Smooth muscle cell (in vitro differentiated cells): Measurements from ENCODE around the gene HSF4. TPM values are rescaled to one million over a fixed set of nuclear protein-coding genes. Genes with fewer than 3 reads are reported as not detected.

Experiments used
- DNase-seq: peaks from one replicate; lab custom pipeline; 2025; ENCODE audit not compliant: unreplicated experiment; lab: John Stamatoyannopoulos, UW
- H2AFZ ChIP-seq: fragments of 200-600 bp; sonication (generic); 2 replicates; pipeline ENCODE4 v1.6.0; 2016; ENCODE audit warnings: antibody characterized with exemption, low read depth, mild to moderate bottlenecking
- H3F3A ChIP-seq: fragments of 200-600 bp; sonication (generic); 2 replicates; pipeline ENCODE4 v1.6.0; 2017; ENCODE audit warnings: antibody characterized with exemption, low read depth
- H3K27ac ChIP-seq: fragments of 200-600 bp; sonication (generic); 2 replicates; pipeline ENCODE4 v1.5.1; 2016; ENCODE audit warnings: low read depth, mild to moderate bottlenecking
- H3K27me3 ChIP-seq: fragments of 200-600 bp; sonication (generic); 2 replicates; pipeline ENCODE4 v1.6.1; 2016; ENCODE audit warnings: low read depth, mild to moderate bottlenecking
- H3K36me3 ChIP-seq: fragments of 200-600 bp; sonication (generic); 2 replicates; pipeline ENCODE4 v1.5.1; 2016; ENCODE audit warnings: low read depth
- H3K4me1 ChIP-seq: fragments of 200-600 bp; sonication (generic); 2 replicates; pipeline ENCODE4 v1.5.1; 2016; ENCODE audit warnings: low read depth
- H3K4me2 ChIP-seq: fragments of 200-600 bp; sonication (generic); 2 replicates; pipeline ENCODE4 v1.6.0; 2016; ENCODE audit warnings: mild to moderate bottlenecking
- H3K4me3 ChIP-seq: fragments of 200-600 bp; sonication (generic); 2 replicates; pipeline ENCODE4 v1.5.1; 2016; ENCODE audit warnings: mild to moderate bottlenecking
- H3K79me2 ChIP-seq: fragments of 200-600 bp; sonication (generic); 2 replicates; pipeline ENCODE4 v1.6.0; 2016; ENCODE audit warnings: low read depth, mild to moderate bottlenecking
- H3K9ac ChIP-seq: fragments of 200-600 bp; sonication (generic); 2 replicates; pipeline ENCODE4 v1.6.0; 2016; ENCODE audit warnings: low read depth
- H3K9me3 ChIP-seq: fragments of 200-600 bp; sonication (generic); replicated peaks from 2 replicates; pipeline ENCODE4 v1.5.1; 2016; ENCODE audit warnings: low read depth
- H4K20me1 ChIP-seq: fragments of 200-600 bp; sonication (generic); 2 replicates; pipeline ENCODE4 v1.6.0; 2016; ENCODE audit warnings: low read depth
- CTCF ChIP-seq: fragments of 200-600 bp; sonication (generic); IDR thresholded peaks from 2 replicates; pipeline ENCODE4 v1.5.1; 2017; ENCODE audit warnings: borderline replicate concordance, mild to moderate bottlenecking, antibody characterized with exemption; ENCODE audit not compliant: insufficient read depth, poor library complexity, severe bottlenecking
- WGBS: methylation state at CpG from one replicate; pipeline ENCODE4 v1.1.7; 2016; ENCODE audit warnings: low lambda C conversion rate; 5-methylcytosine and 5-hydroxymethylcytosine counted together
- polyA plus RNA-seq: library from polyadenylated mRNA; unstranded; fragments of >200 nt; fragmentation: Nextera tagmentation; extraction: Ambion mirVana; gene quantifications from 2 replicates; pipeline ENCODE4 v1.2.1, GENCODE V29; 2016
- total RNA-seq: library from RNA; depleted of rRNA; stranded (reverse); fragments of >200 nt; gene quantifications from 2 replicates; pipeline ENCODE4 v1.2.3, GENCODE V29; 2014

Gene HSF4
- total and polyA plus RNA-seq, 2 experiments from 2014 or later = 2.9 to 6.1 TPM

GRCh38 chr16:67199808-67200198 is 35.3 kb downstream of the HSF4 start:
- Histone ChIP-seq H3K9me3 (no peaks in the 10 kb centered on the region), H3K27ac (no peak overlapping the region), H3K36me3 (no peaks in the 10 kb centered on the region), H3K79me2 (no peaks in the 10 kb centered on the region), H2AFZ (no peak overlapping the region), H3K27me3 (no peaks in the 10 kb centered on the region), H3K9ac (no peak overlapping the region), H3F3A (peaks cover 7% of the 10 kb centered on the region), H4K20me1 (peaks cover 31% of the 10 kb centered on the region), H3K4me1 (no peaks in the 10 kb centered on the region), H3K4me2 (peak overlapping the region; percentile 73), H3K4me3 (peak overlapping the region; percentile 34)
- TF ChIP-seq CTCF = peak; percentile 3
- no peak for DNase-seq
- whole genome bisulfite sequencing = 19% methylated on average over 17 of the region's 22 CpGs

- Histone ChIP-seq H3K79me2 (no peaks in the 10 kb centered on the region), H3F3A (peaks cover 7% of the 10 kb centered on the region), H3K4me1 (no peaks in the 10 kb centered on the region), H3K27me3 (no peaks in the 10 kb centered on the region), H3K4me2 (no peak overlapping the region), H3K27ac (no peak overlapping the region), H2AFZ (no peak overlapping the region), H3K9me3 (no peaks in the 10 kb centered on the region), H3K9ac (no peak overlapping the region), H3K4me3 (no peak overlapping the region), H3K36me3 (no peaks in the 10 kb centered on the region), H4K20me1 (peaks cover 31% of the 10 kb centered on the region)
- no peak for TF ChIP-seq CTCF
- no peak for DNase-seq
- 97% methylated on average over 8 of the region's 8 CpGs for WGBS
These were observed 35.9 kb downstream of the HSF4 start for GRCh38 chr16:67200491-67200890.

GRCh38 chr16:67201411-67202345 is 37.1 kb downstream of the HSF4 start:
- no peak for DNase-seq
- Histone ChIP-seq H3K9me3 (no peaks in the 10 kb centered on the region), H3K4me3 (no peak overlapping the region), H3K36me3 (no peaks in the 10 kb centered on the region), H2AFZ (no peak overlapping the region), H3K27me3 (no peaks in the 10 kb centered on the region), H3K27ac (no peak overlapping the region), H4K20me1 (peaks cover 21% of the 10 kb centered on the region), H3K4me2 (no peak overlapping the region), H3K79me2 (no peaks in the 10 kb centered on the region), H3K4me1 (no peaks in the 10 kb centered on the region), H3F3A (peaks cover 6% of the 10 kb centered on the region), H3K9ac (no peak overlapping the region)
- TF ChIP-seq CTCF = no peak
- WGBS = 97% methylated on average over 36 of the region's 40 CpGs
